Epithelial cell of proximal tubule (primary cell): ENCODE data around the gene CIAO1. TPM values are rescaled to one million over a fixed set of nuclear protein-coding genes. Genes with fewer than 3 reads are reported as not detected.
"Not testable (repeated sequence)": the region's sequence is repeated elsewhere in the genome, so short reads cannot be mapped to it uniquely, and the experiment has no call there.

Source experiments
- DNase-seq: peaks from one replicate; pipeline ENCODE4 v3.0.0-alpha.2; 2011; ENCODE audit warnings: low read depth
- H3K4me3 ChIP-seq: 2 replicates; pipeline ENCODE4 v1.5.1; 2011; ENCODE audit warnings: low read depth, mild to moderate bottlenecking, low read length
- total RNA-seq: library from RNA; depleted of rRNA; stranded (reverse); fragments of >200 nt; gene quantifications from 2 replicates; pipeline ENCODE4 v1.2.3, GENCODE V29; 2015
- TF ChIP-seq, protein P1 (sequence below): conservative IDR thresholded peaks from 2 replicates; pipeline ENCODE4 v1.5.1; 2012; ENCODE audit warnings: low read depth, mild to moderate bottlenecking, low read length

Gene CIAO1
- total RNA-seq = 110 and 155 TPM in 2 replicates

DNA sequence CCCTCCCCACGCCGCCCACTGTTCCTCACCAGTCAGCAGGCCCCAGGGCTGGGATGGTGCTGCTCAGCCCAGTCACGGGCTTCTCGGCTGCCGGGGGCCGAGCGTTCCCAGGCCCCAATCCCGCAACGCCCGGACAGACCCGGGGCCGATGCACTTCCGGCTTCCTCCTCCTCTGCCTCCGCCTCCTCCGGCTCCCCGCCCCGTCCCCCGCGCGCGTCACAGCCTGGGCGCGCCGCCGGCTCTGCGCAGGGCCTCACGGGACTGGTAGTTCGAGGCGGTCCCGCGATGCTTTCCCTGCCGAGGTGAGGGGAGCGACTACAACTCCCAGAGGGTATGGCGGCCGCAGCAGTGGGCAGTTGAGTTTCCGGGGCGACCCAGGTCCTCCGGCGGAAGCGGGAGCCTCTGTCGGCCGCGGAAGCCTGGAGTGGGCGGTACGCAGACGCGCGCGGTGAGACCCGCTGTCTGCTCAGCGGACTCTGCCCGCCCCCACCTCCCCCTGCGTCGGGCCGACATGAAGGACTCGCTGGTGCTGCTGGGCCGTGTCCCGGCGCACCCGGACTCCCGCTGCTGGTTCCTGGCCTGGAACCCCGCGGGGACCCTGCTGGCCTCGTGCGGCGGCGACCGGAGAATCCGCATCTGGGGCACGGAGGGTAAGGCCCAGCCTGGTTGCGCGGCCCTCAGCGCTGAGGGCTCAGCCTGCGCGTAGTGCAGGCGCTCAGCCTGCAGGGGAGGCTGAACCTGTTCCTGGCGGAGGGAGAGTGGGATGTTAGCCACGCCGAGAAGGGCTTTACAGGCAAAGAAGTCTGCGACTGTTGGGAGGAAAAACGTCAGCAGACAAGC, at the start of gene CIAO1, which contains the start of gene TMEM127:
TSS of gene CIAO1 (plus strand) at position 386 of the 840 bp plus-strand sequence. CDS start at position 512, 126 bp downstream.
TSS of gene TMEM127 (minus strand) at position 158 of the 840 bp plus-strand sequence. CDS start 616 bp downstream, outside the sequence.
- peak; percentile 65 for DNase-seq
- TF ChIP-seq, protein P1, sequence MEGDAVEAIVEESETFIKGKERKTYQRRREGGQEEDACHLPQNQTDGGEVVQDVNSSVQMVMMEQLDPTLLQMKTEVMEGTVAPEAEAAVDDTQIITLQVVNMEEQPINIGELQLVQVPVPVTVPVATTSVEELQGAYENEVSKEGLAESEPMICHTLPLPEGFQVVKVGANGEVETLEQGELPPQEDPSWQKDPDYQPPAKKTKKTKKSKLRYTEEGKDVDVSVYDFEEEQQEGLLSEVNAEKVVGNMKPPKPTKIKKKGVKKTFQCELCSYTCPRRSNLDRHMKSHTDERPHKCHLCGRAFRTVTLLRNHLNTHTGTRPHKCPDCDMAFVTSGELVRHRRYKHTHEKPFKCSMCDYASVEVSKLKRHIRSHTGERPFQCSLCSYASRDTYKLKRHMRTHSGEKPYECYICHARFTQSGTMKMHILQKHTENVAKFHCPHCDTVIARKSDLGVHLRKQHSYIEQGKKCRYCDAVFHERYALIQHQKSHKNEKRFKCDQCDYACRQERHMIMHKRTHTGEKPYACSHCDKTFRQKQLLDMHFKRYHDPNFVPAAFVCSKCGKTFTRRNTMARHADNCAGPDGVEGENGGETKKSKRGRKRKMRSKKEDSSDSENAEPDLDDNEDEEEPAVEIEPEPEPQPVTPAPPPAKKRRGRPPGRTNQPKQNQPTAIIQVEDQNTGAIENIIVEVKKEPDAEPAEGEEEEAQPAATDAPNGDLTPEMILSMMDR = no peak
- peak within 1 kb of the TSS; percentile 88 for H3K4me3 ChIP-seq

DNA sequence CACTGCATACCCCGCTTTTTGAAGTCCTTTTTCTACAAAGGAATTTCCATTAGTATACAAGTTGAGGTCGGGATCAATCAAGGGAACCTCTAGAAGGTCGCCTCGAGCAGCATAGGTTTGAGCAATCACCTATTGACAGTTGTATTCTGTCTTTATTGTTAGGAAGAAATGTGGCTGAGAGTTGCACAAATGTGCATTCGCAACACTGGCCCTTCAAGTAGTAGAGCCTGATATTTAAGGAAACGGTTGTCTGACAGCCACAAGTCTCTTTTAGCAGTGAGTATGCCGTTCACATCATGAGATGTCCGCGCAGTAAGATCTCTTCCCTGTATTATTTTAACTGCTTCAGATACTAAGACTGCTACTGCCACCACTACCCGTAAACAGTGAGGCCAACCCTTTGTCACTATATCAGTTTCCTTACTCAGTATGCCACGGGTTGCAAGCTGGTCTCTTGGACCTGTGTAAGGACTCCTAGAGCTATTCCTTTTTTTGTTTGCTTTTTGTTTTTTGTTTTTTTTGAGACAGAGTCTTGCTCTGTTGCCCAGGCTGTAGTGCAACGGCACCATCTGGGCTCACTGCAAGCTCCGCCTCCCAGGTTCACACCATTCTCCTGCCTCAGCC, 47.4 kb upstream of the CIAO1 start:
- H3K4me3 ChIP-seq = no peak overlapping the region
- DNase-seq = no peak
- TF ChIP-seq, protein P1 = no peak

DNA sequence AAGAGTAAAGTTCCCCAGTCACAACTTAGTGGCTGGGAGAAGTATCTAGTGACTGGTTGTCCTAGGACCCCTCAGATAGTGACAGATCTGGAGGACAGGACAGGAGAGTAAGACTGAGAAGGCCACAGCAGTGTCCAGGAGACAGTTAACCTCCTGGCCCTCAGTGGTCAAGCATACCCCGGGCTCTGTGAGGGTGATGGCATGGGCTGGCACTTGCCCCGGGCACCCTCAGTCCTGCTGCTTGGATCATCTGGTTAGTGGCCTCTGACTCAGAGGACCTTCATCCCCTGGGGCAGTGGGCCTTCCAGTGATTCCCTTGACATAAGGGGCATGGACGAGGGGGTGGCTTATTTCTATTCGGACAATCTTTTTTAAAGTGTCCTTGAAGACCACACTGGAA, 46.1 kb upstream of the CIAO1 start:
- H3K4me3 ChIP-seq, DNase-seq: not testable (repeated sequence)

DNA sequence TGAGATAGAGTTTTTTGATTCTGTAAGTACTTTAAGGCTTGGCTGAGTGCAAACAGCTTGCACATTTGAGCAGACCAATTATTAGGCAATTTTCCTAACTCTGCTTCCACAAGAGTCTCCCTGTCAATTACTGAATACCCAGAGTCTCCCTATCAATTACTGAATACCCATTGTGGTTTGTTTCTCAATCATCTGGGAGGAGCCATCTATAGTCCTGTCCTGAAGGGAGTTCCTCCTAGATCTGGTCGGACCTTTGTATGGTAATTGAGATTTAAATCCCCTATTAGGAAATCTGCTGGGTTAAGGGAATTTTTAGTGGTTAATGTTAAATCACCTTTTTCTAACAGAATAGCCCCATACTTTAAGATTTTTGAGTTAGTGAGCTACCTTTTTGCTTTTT, 44.9 kb upstream of the CIAO1 start:
- DNase-seq, H3K4me3 ChIP-seq: not testable (repeated sequence)

DNA sequence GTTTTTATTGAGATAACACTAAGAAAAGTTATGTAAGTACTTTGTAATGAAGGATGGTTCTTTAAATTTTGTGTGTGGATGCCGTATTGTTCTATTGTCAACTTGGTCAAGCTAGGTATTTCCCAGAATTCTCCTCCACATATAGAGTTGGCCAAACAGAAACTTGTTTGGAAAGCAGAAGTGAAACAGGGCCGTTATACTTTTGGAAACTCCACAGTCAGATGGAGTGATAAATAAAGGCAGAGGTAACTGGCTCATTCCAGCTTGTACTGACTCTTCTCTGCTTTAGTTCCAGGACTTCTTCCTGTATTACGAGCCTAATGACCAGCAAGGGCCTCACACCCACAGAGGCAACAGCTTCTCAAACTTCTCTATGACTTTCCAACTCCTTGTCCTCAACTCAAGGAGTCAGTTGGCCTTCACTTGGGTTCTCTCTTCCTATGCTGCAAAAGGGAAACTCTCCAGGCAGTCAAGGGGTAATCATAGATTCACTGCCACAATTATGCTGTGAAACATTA, 41.0 kb upstream of the CIAO1 start:
- TF ChIP-seq, protein P1 = no peak
- H3K4me3 ChIP-seq = no peak overlapping the region
- DNase-seq = no peak

DNA sequence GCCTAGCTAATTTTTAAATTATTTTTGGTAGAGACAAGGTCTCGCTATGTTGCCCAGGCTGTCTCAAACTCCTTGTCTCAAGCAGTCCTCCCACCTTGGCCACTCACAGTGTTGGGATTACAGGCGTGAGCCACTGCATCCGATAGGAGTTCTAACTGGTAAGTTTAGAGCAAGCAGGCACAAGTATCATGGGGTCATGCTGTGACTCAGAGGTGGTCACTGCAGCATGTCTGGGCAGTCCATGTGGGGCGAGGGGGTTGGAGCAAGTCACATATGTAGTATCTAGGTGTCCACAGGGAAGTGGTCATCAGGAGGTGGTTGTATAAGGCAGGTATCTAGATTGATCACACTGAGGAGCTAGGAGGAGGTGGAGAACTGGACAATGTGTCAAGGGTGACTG, 34.7 kb upstream of the CIAO1 start:
- TF ChIP-seq, protein P1 = no peak
- no peak overlapping the region for H3K4me3 ChIP-seq
- DNase-seq = no peak

DNA sequence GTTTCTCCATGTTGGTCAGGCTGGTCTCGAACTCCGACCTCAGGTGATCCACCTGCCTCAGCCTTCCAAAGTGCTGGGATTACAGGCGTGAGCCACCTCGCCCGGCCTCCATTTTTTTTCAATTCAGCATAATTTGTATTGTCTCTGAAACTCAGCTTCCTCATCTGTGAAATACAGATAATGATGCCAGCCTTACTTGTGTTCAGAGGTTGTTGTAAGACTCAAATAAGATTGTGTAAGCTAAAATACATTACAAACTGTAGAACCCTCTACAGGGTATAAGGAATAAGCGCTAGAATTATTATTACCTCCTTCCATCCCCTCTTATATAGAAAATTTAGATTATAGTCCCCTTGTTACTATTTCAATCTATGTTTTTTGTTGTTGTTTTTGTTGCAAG, 32.6 kb upstream of the CIAO1 start:
- no peak overlapping the region for H3K4me3 ChIP-seq
- TF ChIP-seq, protein P1 = no peak
- no peak for DNase-seq
